ENCODE results near the gene DGKB. TPM values are rescaled to one million over a fixed set of nuclear protein-coding genes. Genes with fewer than 3 reads are reported as not detected.

DGKB gene
- total and polyA plus RNA-seq, 2 of the 8 experiments (the other 6 are each of a cell fraction or from before 2014, with no cell fraction given) = 1.9 to 2.6 TPM

GRCh38 chr7:14842523-14842922 lies 60.0 kb downstream of the DGKB start:
- FAIRE-seq = no peak
- H3K18ac ChIP-seq (ENCODE audit: extremely low read depth, low read length) = no peak overlapping the region
- H4K8ac ChIP-seq (ENCODE audit: extremely low read depth, insufficient read depth, low read length) = no peak overlapping the region
- H2BK120ac ChIP-seq (replicated peaks; ENCODE audit: low read depth, low read length) = no peak overlapping the region
- H3K27ac ChIP-seq (ENCODE audit: low read depth, low read length) = no peak overlapping the region
- no peak overlapping the region for H2BK12ac ChIP-seq (ENCODE audit: low read depth, low read length)
- no peak for DNase-seq (ENCODE audit: low read depth in 1 of 2, low spot score in 2 of 2)
- no peak overlapping the region for H3K4ac ChIP-seq (replicated peaks; ENCODE audit: insufficient read length, low read depth, low read length)
- CTCF ChIA-PET (ENCODE audit: partially characterized antibody) = no interaction called here
- peaks cover 0 to 5% (median 3%) of the 10 kb centered on the region in 4 experiments; a peak in 2 of 7 replicates for H3K4me1 ChIP-seq (replicated peaks in 1 of 4; ENCODE audit: control insufficient read depth in 3 of 4, insufficient read depth in 4 of 4, low read length in 3 of 4)
- no peaks in the 10 kb centered on the region for H3K27me3 ChIP-seq (replicated peaks in 1 of 4; ENCODE audit: control insufficient read depth in 3 of 4, extremely low read depth in 1 of 4, insufficient read depth in 3 of 4, low read length in 3 of 4)
- no peak overlapping the region for H3K4me3 ChIP-seq (ENCODE audit: extremely low read depth in 1 of 4, insufficient read depth in 2 of 4, low read depth in 3 of 4, low read length in 4 of 4)
- no peak overlapping the region for H2AFZ ChIP-seq (ENCODE audit: low read length)
- H3K9me3 ChIP-seq (ENCODE audit: insufficient read depth in 2 of 2, low read depth in 1 of 2, low read length in 1 of 2) = no peaks in the 10 kb centered on the region; a peak in 1 of 4 replicates
- H4K20me1 ChIP-seq (replicated peaks in 1 of 2; ENCODE audit: control insufficient read depth in 1 of 2, insufficient read depth in 2 of 2, low read length in 2 of 2) = no peaks in the 10 kb centered on the region
- no peak overlapping the region for H3K14ac ChIP-seq (ENCODE audit: insufficient read length)
- H2BK15ac ChIP-seq (ENCODE audit: low read length) = no peak overlapping the region
- H2BK20ac ChIP-seq (ENCODE audit: low read length) = no peak overlapping the region
- no peaks in the 10 kb centered on the region for H3K36me3 ChIP-seq (ENCODE audit: control insufficient read depth in 2 of 4, insufficient read depth in 4 of 4, low read length in 3 of 4)
- H3K23ac ChIP-seq (ENCODE audit: insufficient read length) = no peak overlapping the region
- H3K56ac ChIP-seq (replicated peaks; ENCODE audit: insufficient read length, low read depth, low read length) = no peak overlapping the region
- H4K5ac ChIP-seq (ENCODE audit: insufficient read length, low read depth, low read length) = no peak overlapping the region
- no peak overlapping the region for H2AK5ac ChIP-seq (ENCODE audit: low read depth, low read length)
- H3K79me1 ChIP-seq (ENCODE audit: low read depth, low read length) = no peaks in the 10 kb centered on the region
- peaks cover 3% of the 10 kb centered on the region; the same call in 1 of the 2 replicates for H3K23me2 ChIP-seq (ENCODE audit: low read depth, low read length)
- POLR2A ChIA-PET (ENCODE audit: partially characterized antibody) = no interaction called here
- H3K79me2 ChIP-seq (ENCODE audit: control insufficient read depth in 1 of 2, insufficient read depth in 2 of 2, low read length in 2 of 2) = no peaks in the 10 kb centered on the region
- no peak overlapping the region for H4K91ac ChIP-seq (replicated peaks; ENCODE audit: insufficient read length, low read length)
- no peak overlapping the region for H3K9ac ChIP-seq (replicated peaks in 1 of 4; ENCODE audit: extremely low read depth in 1 of 4, low read depth in 3 of 4, low read length in 3 of 4)
- H3K4me2 ChIP-seq (ENCODE audit: insufficient read depth in 1 of 2, low read depth in 2 of 2, low read length in 2 of 2) = no peak overlapping the region
- H2BK5ac ChIP-seq (ENCODE audit: low read depth, low read length) = no peak overlapping the region
- no peak for TF ChIP-seq YY1 (IDR thresholded peaks at IDR 0.05; ENCODE audit: low read depth, low read length)
- no peak for TF ChIP-seq CHD1 (IDR thresholded peaks at IDR 0.05; ENCODE audit: low read depth, low read length)
- TF ChIP-seq USF2 (IDR thresholded peaks at IDR 0.05; ENCODE audit: low read length) = no peak
- TF ChIP-seq TAF7 (optimal IDR thresholded peaks at IDR 0.05; ENCODE audit: borderline replicate concordance, low read depth, low read length) = no peak
- TF ChIP-seq SP1 (IDR thresholded peaks at IDR 0.05; ENCODE audit: low read depth, low read length) = no peak

Measured in H1 (cell line).